Measurements from ENCODE around the gene STING1.

- TF ChIP-seq CTCF (IDR thresholded peaks at IDR 0.05) (no peak), ZNF138 (CRISPR knock-in tag; conservative IDR thresholded peaks at IDR 0.05) (no peak), E2F1 (CRISPR knock-in tag; IDR thresholded peaks at IDR 0.05) (no peak), CBFB (CRISPR knock-in tag; IDR thresholded peaks at IDR 0.05; ENCODE audit: low read depth) (no peak), TCF7 (CRISPR knock-in tag; IDR thresholded peaks at IDR 0.05; ENCODE audit: low read depth) (no peak)
These were observed 9.5 kb downstream of the STING1 start for GRCh38 chr5:139473105-139473504.
